ENCODE results near the gene TFDP1.
A peak's percentile ranks its signal among the peaks of the same experiment; 100 is the strongest.

The TFDP1 gene

DNA sequence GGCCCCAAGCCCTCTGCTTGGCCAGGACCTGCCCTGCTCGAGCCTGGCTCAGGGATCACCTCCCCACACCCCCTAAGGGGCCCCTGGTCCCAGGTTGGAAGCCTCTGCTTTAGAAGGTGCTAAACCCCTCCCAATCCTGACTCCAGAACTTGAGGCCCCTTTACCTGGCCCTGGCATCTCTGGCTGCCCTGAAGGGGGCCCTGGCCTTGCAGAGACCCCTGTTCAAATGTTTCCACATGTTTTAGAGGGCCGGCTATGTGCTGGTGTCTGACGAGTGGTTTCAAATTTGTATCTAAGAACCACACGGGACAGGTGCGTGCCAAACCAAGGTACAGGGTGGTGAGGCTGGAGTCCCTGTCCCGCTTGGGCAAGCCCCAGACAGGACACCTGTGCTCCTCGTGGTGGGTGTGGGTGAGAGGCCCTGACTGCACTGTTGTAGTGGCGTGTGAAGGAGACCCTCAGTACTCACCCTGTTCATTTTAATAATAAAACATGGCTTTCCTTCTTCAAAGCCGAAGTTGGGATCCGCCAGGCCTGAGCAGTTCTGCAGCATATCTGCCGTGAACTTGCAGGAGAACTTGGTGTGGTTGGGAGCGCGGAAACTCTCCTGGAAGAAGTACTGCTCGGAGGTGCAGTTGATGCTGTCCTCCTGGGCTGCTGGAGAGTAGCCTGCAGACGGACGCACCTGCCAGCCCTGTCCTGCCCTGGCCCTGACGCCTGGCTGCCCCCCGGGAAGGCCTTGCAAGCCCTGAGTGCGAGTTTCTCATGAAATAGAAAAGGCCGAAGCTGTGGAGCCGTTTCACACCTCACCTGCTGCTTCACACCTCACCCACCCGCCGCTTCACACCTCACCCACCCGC lies 68.1 kb downstream of the TFDP1 start:
- no peak for DNase-seq

DNA sequence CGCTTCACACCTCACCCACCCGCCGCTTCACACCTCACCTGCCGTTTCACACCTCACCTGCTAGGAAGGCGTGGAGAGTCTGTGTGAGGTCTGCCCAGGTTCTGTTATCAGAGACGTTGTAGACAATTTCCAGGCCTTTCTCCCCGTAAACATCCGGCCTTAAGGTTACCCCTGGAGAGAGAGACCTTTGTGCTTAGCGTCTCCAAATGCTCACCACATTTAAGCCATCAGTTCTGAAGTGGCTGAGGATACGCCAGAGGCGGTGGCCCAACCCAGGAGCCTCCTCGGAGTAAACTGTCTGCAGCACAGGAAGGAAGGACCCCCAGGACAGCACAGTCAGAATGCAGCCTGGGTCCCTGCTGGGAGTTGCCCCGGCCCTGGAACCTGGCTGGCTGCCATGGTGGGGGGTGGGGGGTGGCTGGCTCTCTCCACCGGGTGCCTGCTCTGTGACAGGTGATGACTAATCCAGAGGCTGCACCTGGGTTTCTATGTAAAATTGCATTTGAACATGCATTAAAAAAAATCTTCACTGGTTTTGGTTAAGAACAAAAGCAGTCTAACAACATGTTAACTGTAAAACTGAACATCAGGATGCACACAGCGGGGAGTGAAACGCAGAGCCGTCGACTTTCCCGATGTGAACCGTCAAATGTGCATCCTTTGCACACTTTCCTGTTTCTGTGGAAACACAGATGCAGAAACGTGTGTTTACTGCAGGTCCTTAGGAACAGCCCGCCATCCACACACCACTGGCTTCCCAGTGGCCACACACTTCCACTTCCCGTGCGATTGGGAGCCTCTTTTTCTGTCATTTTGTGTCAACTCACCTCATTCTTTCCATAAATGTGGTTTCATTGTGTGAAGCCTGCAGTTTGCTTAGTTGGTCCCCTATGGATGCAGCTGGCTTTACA lies 69.0 kb downstream of the TFDP1 start:
- DNase-seq, result peak; percentile 29 to 66

DNA sequence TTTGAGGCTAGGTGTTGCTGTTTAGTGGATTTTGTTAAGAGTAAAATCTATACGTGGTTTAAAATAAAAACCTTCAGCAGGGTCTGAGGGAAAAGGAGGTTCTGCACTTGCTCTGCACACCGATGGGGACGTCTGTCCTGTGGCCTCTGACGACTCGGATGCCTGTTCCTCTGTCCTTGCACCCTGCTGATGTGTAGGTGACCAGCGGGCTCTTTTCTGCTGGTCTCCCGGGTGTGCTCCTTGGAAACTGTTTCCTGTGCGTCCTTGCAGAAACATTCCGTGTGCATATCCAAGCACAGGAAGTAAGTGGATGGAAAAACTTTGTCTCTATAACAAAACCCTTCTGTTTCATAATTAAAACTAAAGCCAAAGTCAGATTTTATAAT lies 69.6 kb downstream of the TFDP1 start:
- no peak for DNase-seq

GRCh38 chr13:113654591-113655345 lies 70.2 kb downstream of the TFDP1 start:
- no peak for DNase-seq

- DNase-seq, result no peak
Measured at GRCh38 chr13:113655346-113656002, 70.9 kb downstream of the TFDP1 start.

DNA sequence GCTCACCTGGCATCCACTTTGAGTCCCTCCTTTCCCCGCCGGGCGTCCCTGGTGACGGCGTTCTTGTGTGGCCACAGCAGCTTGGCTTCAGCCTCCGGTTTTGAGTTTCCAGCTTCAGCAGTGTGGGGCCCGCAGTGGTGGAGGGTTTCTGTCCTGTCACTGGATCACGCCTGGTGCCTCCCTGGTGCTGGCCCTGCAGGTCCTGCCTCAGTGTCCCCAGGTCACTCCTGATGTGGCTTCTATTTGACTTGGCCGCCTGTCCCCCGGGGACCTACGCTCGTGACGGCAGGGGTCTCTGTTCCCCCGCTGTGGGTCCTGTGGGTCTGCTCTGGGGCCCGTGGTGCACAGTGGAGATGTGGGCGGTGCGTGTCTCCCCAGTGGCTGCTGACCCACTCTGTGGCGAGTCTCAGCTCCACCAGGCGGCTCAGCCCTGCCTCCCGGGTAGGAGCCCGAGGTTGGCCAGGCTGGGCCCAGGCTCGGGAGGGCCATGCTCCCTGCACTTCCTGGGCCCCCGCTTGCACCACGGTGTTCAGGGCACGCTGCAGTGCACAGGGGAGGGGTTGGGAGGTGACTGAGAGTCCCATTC lies 71.5 kb downstream of the TFDP1 start:
- no peak for DNase-seq

DNA sequence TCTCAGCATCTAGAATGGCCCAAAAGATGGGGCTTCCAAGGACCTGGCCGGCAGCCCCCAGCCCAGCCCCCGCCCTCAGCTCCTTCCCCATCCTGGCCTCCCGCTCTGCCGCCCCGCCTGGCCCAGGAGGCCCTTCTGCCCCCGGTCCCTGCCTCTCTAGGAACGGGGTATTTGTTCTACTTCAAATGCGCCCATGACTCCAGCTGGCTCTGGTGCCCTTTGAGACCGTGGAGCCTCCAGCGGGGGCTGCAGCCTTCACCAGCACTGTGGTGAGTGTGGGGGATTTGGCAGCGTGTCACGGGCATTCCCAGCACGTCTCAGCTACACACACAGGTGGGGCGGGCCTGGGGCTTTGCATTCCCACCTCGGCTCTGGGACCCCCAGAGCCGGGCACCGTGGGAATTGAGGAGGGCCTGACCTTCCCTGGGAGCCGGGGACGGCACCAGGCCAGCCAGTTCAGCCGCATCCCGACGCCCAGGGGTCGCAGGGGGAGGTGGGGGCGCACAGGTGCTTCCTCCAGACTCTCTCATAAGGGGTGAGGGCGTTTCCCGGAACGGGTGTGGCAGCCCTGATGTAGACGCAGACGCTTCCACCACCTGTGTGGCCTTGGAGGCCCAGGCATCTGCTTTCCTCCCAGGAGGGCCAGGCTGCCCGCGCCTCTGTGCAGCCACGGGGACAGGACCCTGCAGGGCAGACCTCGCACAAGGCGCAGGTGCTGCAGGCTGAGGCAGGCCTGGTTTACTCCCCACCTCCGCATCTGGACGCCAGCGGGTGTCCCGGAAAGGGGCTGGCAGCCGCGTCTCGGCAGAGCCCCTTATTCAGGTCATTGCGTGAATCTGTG lies 72.5 kb downstream of the TFDP1 start:
- DNase-seq, result no peak

- no peak for DNase-seq
Measured at GRCh38 chr13:113657851-113658741, 73.5 kb downstream of the TFDP1 start, which contains the start of gene ATP4B. TSS of gene ATP4B (minus strand) at chr13:113658198. CDS start at chr13:113658144, 54 bp downstream.

DNA sequence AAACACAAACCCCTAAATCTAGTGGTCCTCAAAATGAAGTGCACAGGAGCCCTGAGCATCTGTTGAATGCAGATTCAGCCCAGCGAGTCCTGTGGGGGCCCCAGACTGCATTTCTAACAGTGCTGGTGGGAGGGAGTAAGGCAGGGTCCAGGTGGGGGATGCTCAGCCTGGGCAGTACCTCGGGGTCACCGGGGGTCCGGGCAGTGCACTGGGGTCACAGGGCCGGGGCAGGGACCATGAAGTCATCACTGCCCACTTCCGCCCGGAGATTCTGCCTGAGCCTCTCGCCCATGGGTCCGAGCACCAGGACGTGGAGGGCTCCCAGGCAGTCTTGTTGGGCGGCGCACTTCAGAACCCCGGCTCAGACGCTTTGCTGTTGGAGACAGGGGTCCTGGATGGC lies 74.3 kb downstream of the TFDP1 start:
- no peak for DNase-seq

GRCh38 chr13:113659337-113659736 lies 74.8 kb downstream of the TFDP1 start:
- no peak for DNase-seq

DNA sequence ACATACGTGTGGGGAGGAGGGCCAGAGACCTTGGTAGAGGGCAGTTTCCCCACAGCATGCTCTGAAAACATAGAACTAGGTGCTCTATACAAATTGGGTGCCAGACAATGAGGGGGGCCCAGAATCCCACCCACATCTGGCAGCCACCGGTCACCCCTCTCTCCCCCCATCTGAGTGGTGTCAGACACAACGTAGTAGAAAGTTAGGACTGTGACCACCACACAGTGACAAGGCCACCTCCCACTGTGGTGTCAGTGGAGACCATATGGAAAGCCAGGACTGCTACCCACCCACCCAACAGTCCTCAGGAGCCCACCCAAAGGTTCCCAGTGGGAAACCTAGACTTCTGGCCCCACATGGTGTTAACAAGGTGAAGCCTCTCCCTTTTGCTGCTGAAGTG lies 75.5 kb downstream of the TFDP1 start:
- no peak for DNase-seq

- no peak for DNase-seq
Measured at GRCh38 chr13:113661509-113661908, 77.0 kb downstream of the TFDP1 start.

GRCh38 chr13:113663934-113664333 lies 79.4 kb downstream of the TFDP1 start:
- no peak for DNase-seq

GRCh38 chr13:113664751-113665596 lies 80.4 kb downstream of the TFDP1 start:
- peak; percentile 19 to 26 for DNase-seq

- no peak for DNase-seq
Measured at GRCh38 chr13:113665597-113666328, 81.2 kb downstream of the TFDP1 start.

DNA sequence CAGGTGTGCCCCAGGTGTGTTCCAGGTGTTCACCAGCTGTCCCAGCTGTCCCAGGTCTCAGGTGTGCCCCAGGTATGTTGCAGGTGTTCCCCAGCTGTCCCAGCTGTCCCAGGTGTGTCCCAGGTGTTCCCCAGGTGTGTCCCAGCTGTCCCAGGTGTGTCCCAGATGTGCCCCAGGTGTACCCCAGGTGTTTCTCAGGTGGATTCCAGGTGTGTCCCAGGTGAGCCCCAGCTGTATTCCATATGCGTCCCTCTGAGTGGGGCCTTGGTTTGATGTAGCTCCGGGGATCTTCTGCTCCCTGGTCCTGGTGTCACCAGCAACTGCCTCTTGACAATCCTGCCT lies 81.7 kb downstream of the TFDP1 start:
- no peak for DNase-seq

DNA sequence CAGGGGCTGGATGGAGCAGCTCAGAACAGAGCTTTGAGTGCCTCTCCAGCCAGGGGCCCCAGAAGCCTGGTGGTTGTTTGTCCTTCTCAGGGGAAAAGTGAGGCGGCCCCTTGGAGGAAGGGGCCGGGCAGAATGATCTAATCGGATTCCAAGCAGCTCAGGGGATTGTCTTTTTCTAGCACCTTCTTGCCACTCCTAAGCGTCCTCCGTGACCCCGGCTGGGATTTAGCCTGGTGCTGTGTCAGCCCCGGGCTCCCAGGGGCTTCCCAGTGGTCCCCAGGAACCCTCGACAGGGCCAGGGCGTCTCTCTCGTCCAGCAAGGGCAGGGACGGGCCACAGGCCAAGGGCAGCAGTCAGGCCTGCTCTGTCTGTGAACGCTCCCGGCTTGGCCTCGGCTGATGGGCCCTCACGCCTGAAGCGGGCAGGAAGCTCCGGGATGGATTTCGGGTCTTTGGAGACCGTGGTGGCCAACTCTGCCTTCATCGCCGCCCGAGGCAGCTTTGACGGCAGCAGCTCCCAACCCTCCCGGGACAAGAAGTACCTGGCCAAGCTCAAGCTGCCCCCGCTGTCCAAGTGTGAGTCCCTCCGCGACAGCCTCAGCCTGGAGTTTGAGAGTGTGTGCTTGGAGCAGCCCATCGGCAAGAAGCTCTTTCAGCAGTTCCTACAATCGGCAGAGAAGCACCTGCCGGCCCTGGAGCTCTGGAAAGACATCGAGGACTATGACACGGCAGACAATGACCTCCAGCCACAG lies 82.6 kb downstream of the TFDP1 start, which contains the start of gene GRK1:
TSS of gene GRK1 (plus strand) at position 269 of the 751 bp plus-strand sequence. CDS start at position 437, 168 bp downstream.
- no peak for DNase-seq
